CD14-positive monocyte (primary cell): ENCODE measurements around the gene PATZ1. TPM values are rescaled to one million over a fixed set of nuclear protein-coding genes. Genes with fewer than 3 reads are reported as not detected.
A peak's percentile ranks its signal among the peaks of the same experiment; 100 is the strongest.

Experiments used
- DNase-seq, 3 donors: peaks; one replicate each; pipeline ENCODE4 v3.0.0-alpha.2; 2011 to 2022
- H2AFZ ChIP-seq: 2 replicates; pipeline ENCODE4 v1.6.0; 2012; ENCODE audit warnings: mild to moderate bottlenecking, low read depth, low read length, inconsistent platforms; ENCODE audit not compliant: insufficient read depth, poor library complexity, severe bottlenecking
- H3K27ac ChIP-seq, 2 donors: 1 replicate in 1 of 2; 2 replicates in 1 of 2; pipeline ENCODE4 v1.5.1; 2012 to 2013; ENCODE audit warnings: low read length in 2 of 2, control low read depth in 1 of 2, inconsistent platforms in 1 of 2, low read depth in 1 of 2, mild to moderate bottlenecking in 1 of 2
- H3K27me3 ChIP-seq, 2 donors: one replicate each; pipeline versions ENCODE4 v1.6.0 to v1.6.1; 2011 to 2013; ENCODE audit warnings: low read length in 2 of 2; ENCODE audit not compliant: control insufficient read depth in 2 of 2, insufficient read depth in 2 of 2
- H3K36me3 ChIP-seq, 2 donors: replicated peaks in 1 of 2; 1 replicate in 1 of 2; 2 replicates in 1 of 2; pipeline versions ENCODE4 v1.5.1 to v1.6.1; 2012 to 2013; ENCODE audit warnings: low read length in 2 of 2, control low read depth in 1 of 2, inconsistent platforms in 1 of 2, mild to moderate bottlenecking in 1 of 2; ENCODE audit not compliant: insufficient read depth in 2 of 2, control insufficient read depth in 1 of 2
- H3K4me1 ChIP-seq, 2 donors: 1 replicate in 1 of 2; 2 replicates in 1 of 2; pipeline versions ENCODE4 v1.5.1 to v1.6.1; 2012 to 2013; ENCODE audit warnings: low read length in 2 of 2, control low read depth in 1 of 2, inconsistent platforms in 1 of 2, mild to moderate bottlenecking in 1 of 2, moderate library complexity in 1 of 2; ENCODE audit not compliant: insufficient read depth in 2 of 2, control insufficient read depth in 1 of 2
- H3K4me2 ChIP-seq: replicated peaks from 2 replicates; pipeline ENCODE3; 2012; ENCODE audit warnings: low read length, moderate library complexity, mild to moderate bottlenecking; ENCODE audit not compliant: poor library complexity, severe bottlenecking; ENCODE audit errors: extremely low read depth
- H3K4me3 ChIP-seq, 3 experiments: fragments of 200-600 bp in 1 of 3; sonication (generic) in 1 of 3; replicated peaks in 1 of 3; 1 replicate in 2 of 3; 2 replicates in 1 of 3; pipeline ENCODE4 v1.5.1; 2011 to 2013; ENCODE audit warnings: low read length in 3 of 3, mild to moderate bottlenecking in 3 of 3, control low read depth in 2 of 3, low read depth in 2 of 3, inconsistent platforms in 1 of 3, moderate library complexity in 1 of 3
- H3K79me2 ChIP-seq: 2 replicates; pipeline ENCODE4 v1.6.0; 2012; ENCODE audit warnings: mild to moderate bottlenecking, control low read depth, inconsistent platforms, low read length, moderate library complexity; ENCODE audit not compliant: insufficient read depth
- H3K9ac ChIP-seq: 2 replicates; pipeline ENCODE4 v1.6.0; 2017; ENCODE audit warnings: low read length, mild to moderate bottlenecking; ENCODE audit not compliant: insufficient read depth, poor library complexity, severe bottlenecking
- H3K9me3 ChIP-seq, 2 donors: replicated peaks in 1 of 2; 1 replicate in 1 of 2; 2 replicates in 1 of 2; pipeline versions ENCODE4 v1.5.1 to v1.6.1; 2012 to 2013; ENCODE audit warnings: low read length in 2 of 2, control low read depth in 1 of 2; ENCODE audit not compliant: control insufficient read depth in 1 of 2, insufficient read depth in 1 of 2
- H4K20me1 ChIP-seq: 2 replicates; pipeline ENCODE4 v1.6.0; 2012; ENCODE audit warnings: mild to moderate bottlenecking, low read length, control low read depth, moderate library complexity; ENCODE audit not compliant: insufficient read depth
- H3K27ac Mint-ChIP-seq, 7 donors: one replicate each; pipeline ENCODE4 v1.8.0; 2020; ENCODE audit warnings: mild to moderate bottlenecking in 7 of 7, mixed read lengths in 7 of 7, moderate library complexity in 6 of 7, inconsistent platforms in 2 of 7
- H3K27me3 Mint-ChIP-seq, 3 donors: one replicate each; pipeline ENCODE4 v1.8.0; 2021 to 2022; ENCODE audit warnings: low read depth in 3 of 3, mild to moderate bottlenecking in 3 of 3, mixed read lengths in 3 of 3, moderate library complexity in 3 of 3, inconsistent platforms in 1 of 3
- H3K36me3 Mint-ChIP-seq, 2 donors: one replicate each; pipeline ENCODE4 v1.8.0; 2020; ENCODE audit warnings: mixed read lengths in 2 of 2, inconsistent platforms in 1 of 2, mild to moderate bottlenecking in 1 of 2
- H3K4me1 Mint-ChIP-seq: one replicate; pipeline ENCODE4 v1.8.0; 2020; ENCODE audit warnings: mild to moderate bottlenecking, mixed read lengths
- H3K4me3 Mint-ChIP-seq, 2 donors: one replicate each; pipeline ENCODE4 v1.8.0; 2020; ENCODE audit warnings: mild to moderate bottlenecking in 2 of 2, mixed read lengths in 2 of 2, moderate library complexity in 1 of 2
- H3K9me3 Mint-ChIP-seq, 7 donors: one replicate each; pipeline ENCODE4 v1.8.0; 2020 to 2022; ENCODE audit warnings: mixed read lengths in 7 of 7, mild to moderate bottlenecking in 6 of 7, moderate library complexity in 6 of 7, inconsistent platforms in 2 of 7
- WGBS: methylation state at CpG from one replicate; pipeline ENCODE4 v1.1.5; 2013; ENCODE audit warnings: missing lambda C conversion rate; ENCODE audit not compliant: insufficient coverage; 5-methylcytosine and 5-hydroxymethylcytosine counted together
- intact Hi-C, 2 donors: fragments of 100-400 bp; cut with micrococcal nuclease; formaldehyde crosslinking; loops; one replicate each; pipeline versions ENCODE4 v1.15.0 to v1.15.1; 2023
- polyA minus RNA-seq: library from RNA; depleted of rRNA, polyadenylated mRNA; stranded (reverse); fragments of >200 nt; gene quantifications from 2 replicates; pipeline ENCODE4 v1.2.3, GENCODE V29; 2012
- polyA plus RNA-seq, 3 donors: library from polyadenylated mRNA; depleted of rRNA in 1 of 3; unstranded in 2 of 3; stranded (reverse) in 1 of 3; fragments of 300-500 nt in 2 of 3; fragments of >200 nt in 1 of 3; fragmentation: Illumina TruSeq in 2 of 3; gene quantifications; 1 replicate in 2 of 3; 2 replicates in 1 of 3; pipeline ENCODE4 v1.2.3, GENCODE V29; 2012 to 2021
- total RNA-seq, 12 experiments: library from RNA in 1 of 12; stranded (reverse) in 1 of 12; fragments of 120-200 nt in 1 of 12; gene quantifications; one replicate each; pipeline ENCODE4 v1.2.4 and lab custom pipeline; 2013 to 2026; ENCODE audit warnings: mixed read lengths in 6 of 12, inconsistent platforms in 1 of 12
- TF ChIP-seq, protein P1 (sequence below): fragments of 200-600 bp; IDR thresholded peaks from one replicate; pipeline ENCODE4 v1.8.0; 2022; ENCODE audit warnings: antibody characterized with exemption, mild to moderate bottlenecking

PATZ1 gene, protein sequence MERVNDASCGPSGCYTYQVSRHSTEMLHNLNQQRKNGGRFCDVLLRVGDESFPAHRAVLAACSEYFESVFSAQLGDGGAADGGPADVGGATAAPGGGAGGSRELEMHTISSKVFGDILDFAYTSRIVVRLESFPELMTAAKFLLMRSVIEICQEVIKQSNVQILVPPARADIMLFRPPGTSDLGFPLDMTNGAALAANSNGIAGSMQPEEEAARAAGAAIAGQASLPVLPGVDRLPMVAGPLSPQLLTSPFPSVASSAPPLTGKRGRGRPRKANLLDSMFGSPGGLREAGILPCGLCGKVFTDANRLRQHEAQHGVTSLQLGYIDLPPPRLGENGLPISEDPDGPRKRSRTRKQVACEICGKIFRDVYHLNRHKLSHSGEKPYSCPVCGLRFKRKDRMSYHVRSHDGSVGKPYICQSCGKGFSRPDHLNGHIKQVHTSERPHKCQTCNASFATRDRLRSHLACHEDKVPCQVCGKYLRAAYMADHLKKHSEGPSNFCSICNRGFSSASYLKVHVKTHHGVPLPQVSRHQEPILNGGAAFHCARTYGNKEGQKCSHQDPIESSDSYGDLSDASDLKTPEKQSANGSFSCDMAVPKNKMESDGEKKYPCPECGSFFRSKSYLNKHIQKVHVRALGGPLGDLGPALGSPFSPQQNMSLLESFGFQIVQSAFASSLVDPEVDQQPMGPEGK
- total RNA-seq (2013) = 11.4 TPM
- polyA plus RNA-seq (10 to 100 TPM in 1 of 3 donors, 1 to 10 TPM in 2; 1.8 to 10.7 (median 2.0) TPM), polyA minus RNA-seq (14.5 and 23.9 TPM in 2 replicates), total RNA-seq (lab: John Stamatoyannopoulos, UW) (4.8 to 27.5 (median 14.6) reads per million in 11 experiments)

DNA sequence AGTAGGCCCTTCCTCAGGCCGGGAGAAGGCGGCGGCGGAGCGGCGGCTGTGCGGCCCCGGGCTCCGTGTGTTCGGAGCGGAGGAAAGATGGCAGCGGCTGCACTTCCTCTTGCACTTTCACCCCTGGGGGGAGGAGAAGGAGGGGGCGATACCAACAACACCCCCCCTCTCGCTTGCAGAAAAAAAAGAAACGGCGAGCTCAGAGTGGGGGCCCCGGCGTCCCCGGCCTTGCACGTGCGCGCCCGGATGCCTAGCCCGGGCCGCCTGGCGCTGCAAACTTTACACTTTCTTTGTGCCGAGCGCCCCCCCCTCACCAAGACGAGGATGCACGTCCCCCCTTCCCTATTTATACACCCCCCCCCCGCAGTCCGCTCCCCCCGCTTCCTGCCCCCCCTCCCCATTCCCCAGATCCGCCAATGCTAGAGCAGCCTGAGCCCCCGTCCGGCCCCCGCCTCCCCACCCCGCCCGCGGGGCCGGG, at the start of gene PATZ1:
Gene PATZ1 (minus strand): TSS at position 92 of the 478 bp plus-strand sequence. CDS start 744 bp downstream, outside the sequence.
- Mint-ChIP-seq H3K36me3 (peaks cover 19 to 25% of the 10 kb centered on the region in 2 donors), H3K4me3 (peak within 1 kb of the TSS; percentile 84 to 90), H3K9me3 (no peaks in the 10 kb centered on the region), H3K27me3 (peaks cover 2 to 5% (median 3%) of the 10 kb centered on the region in 3 donors), H3K27ac (peak within 1 kb of the TSS; percentile 59 to 85 (median 72)), H3K4me1 (peaks cover 54% of the 10 kb centered on the region)
- peaks cover 37 to 47% of the 10 kb centered on the region in 2 donors for H3K4me1 ChIP-seq
- H2AFZ ChIP-seq = peak within 1 kb of the TSS; percentile 88
- H3K79me2 ChIP-seq = peaks cover 45% of the 10 kb centered on the region
- peak within 1 kb of the TSS; percentile 66 for H3K9ac ChIP-seq
- intact Hi-C loops = loop anchor here (2.0 to 10.0 kb wide), 4 partner anchors 51 to 289 kb away; partner anchors contain the start of gene DRG1 (in 2 of the 2)
- H3K9me3 ChIP-seq = no peaks in the 10 kb centered on the region
- H3K4me2 ChIP-seq = peak within 1 kb of the TSS; percentile 97
- DNase-seq = peak; percentile 48 to 69 (median 67)
- H3K36me3 ChIP-seq = peaks cover 13 to 16% of the 10 kb centered on the region in 2 donors
- peak within 1 kb of the TSS; percentile 49 to 64 for H3K27ac ChIP-seq
- no CpG with 5 or more reads among the region's 41 CpGs for WGBS
- H3K27me3 ChIP-seq = no peaks in the 10 kb centered on the region
- peak within 1 kb of the TSS; percentile 62 to 86 (median 80) for H3K4me3 ChIP-seq
- TF ChIP-seq, protein P1, sequence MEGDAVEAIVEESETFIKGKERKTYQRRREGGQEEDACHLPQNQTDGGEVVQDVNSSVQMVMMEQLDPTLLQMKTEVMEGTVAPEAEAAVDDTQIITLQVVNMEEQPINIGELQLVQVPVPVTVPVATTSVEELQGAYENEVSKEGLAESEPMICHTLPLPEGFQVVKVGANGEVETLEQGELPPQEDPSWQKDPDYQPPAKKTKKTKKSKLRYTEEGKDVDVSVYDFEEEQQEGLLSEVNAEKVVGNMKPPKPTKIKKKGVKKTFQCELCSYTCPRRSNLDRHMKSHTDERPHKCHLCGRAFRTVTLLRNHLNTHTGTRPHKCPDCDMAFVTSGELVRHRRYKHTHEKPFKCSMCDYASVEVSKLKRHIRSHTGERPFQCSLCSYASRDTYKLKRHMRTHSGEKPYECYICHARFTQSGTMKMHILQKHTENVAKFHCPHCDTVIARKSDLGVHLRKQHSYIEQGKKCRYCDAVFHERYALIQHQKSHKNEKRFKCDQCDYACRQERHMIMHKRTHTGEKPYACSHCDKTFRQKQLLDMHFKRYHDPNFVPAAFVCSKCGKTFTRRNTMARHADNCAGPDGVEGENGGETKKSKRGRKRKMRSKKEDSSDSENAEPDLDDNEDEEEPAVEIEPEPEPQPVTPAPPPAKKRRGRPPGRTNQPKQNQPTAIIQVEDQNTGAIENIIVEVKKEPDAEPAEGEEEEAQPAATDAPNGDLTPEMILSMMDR = no peak
- H4K20me1 ChIP-seq = peaks cover 44% of the 10 kb centered on the region

- WGBS = 100% methylated on average over 2 of the region's 3 CpGs
- peaks cover 0 to 15% (median 8%) of the 10 kb centered on the region in 7 donors for H3K9me3 Mint-ChIP-seq
- Histone ChIP-seq H3K36me3 (no peaks in the 10 kb centered on the region), H3K4me2 (no peak overlapping the region), H3K79me2 (peaks cover 4% of the 10 kb centered on the region), H3K27me3 (no peaks in the 10 kb centered on the region), H3K27ac (no peak overlapping the region), H3K9ac (no peak overlapping the region), H3K4me3 (no peak overlapping the region), H3K9me3 (no peaks in the 10 kb centered on the region), H4K20me1 (no peaks in the 10 kb centered on the region), H3K4me1 (peaks cover 7 to 10% of the 10 kb centered on the region in 2 donors), H2AFZ (no peak overlapping the region)
- peaks cover 2 to 6% (median 2%) of the 10 kb centered on the region in 3 donors for H3K27me3 Mint-ChIP-seq
- DNase-seq = no peak
- no peak overlapping the region for H3K4me3 Mint-ChIP-seq
- H3K27ac Mint-ChIP-seq = no peak overlapping the region
- H3K4me1 Mint-ChIP-seq = peaks cover 6% of the 10 kb centered on the region
- H3K36me3 Mint-ChIP-seq = no peaks in the 10 kb centered on the region
- intact Hi-C loops = no loop called here
- TF ChIP-seq, protein P1 = no peak
These were observed 48.2 kb upstream of the PATZ1 start for GRCh38 chr22:31394326-31394725.
